Natural killer cell (primary cell): ENCODE data around the gene BLOC1S6. TPM values are rescaled to one million over a fixed set of nuclear protein-coding genes. Genes with fewer than 3 reads are reported as not detected.

Experiments
- ATAC-seq, 3 donors: fragments of 150-1000 bp in 2 of 3; fragments of 200-7000 bp in 1 of 3; cut with Tn5 transposase; 1 replicate in 1 of 3; 2 replicates in 2 of 3; pipeline ENCODE4 v1.10.0; 2021; ENCODE audit warnings: mild to moderate bottlenecking in 2 of 3, moderate library complexity in 2 of 3
- DNase-seq, 2 donors: peaks; one replicate each; pipeline versions ENCODE4 v3.0.0 to v3.0.0-alpha.2; 2013 to 2021; ENCODE audit warnings: mixed read lengths in 1 of 2
- H3K27ac ChIP-seq: one replicate; pipeline ENCODE4 v1.5.1; 2013; ENCODE audit warnings: mild to moderate bottlenecking, low read length
- H3K27me3 ChIP-seq: one replicate; pipeline ENCODE4 v1.6.1; 2013; ENCODE audit warnings: low read length; ENCODE audit not compliant: control insufficient read depth, insufficient read depth
- H3K36me3 ChIP-seq: one replicate; pipeline ENCODE4 v1.6.1; 2013; ENCODE audit warnings: low read length; ENCODE audit not compliant: control insufficient read depth, insufficient read depth
- H3K4me1 ChIP-seq: one replicate; pipeline ENCODE4 v1.6.1; 2013; ENCODE audit warnings: low read length; ENCODE audit not compliant: control insufficient read depth, insufficient read depth
- H3K4me3 ChIP-seq: one replicate; pipeline ENCODE4 v1.5.1; 2013; ENCODE audit warnings: low read length
- H3K9me3 ChIP-seq: one replicate; pipeline ENCODE4 v1.6.1; 2013; ENCODE audit warnings: low read length; ENCODE audit not compliant: control insufficient read depth, insufficient read depth
- H3K27ac Mint-ChIP-seq, 2 donors: one replicate each; pipeline ENCODE4 v1.8.0; 2022; ENCODE audit warnings: mild to moderate bottlenecking in 2 of 2, mixed read lengths in 2 of 2, moderate library complexity in 1 of 2
- H3K27me3 Mint-ChIP-seq, 2 donors: one replicate each; pipeline ENCODE4 v1.8.0; 2022; ENCODE audit warnings: low read depth in 2 of 2, mixed read lengths in 2 of 2
- H3K36me3 Mint-ChIP-seq: one replicate; pipeline ENCODE4 v1.8.0; 2022; ENCODE audit warnings: mixed read lengths
- H3K4me1 Mint-ChIP-seq, 2 donors: one replicate each; pipeline ENCODE4 v1.8.0; 2022; ENCODE audit warnings: mixed read lengths in 2 of 2
- H3K4me3 Mint-ChIP-seq: one replicate; pipeline ENCODE4 v1.8.0; 2022; ENCODE audit warnings: mild to moderate bottlenecking, moderate library complexity, mixed read lengths
- H3K9me3 Mint-ChIP-seq, 2 donors: one replicate each; pipeline ENCODE4 v1.8.0; 2022; ENCODE audit warnings: mixed read lengths in 2 of 2
- CTCF ChIP-seq: fragments of 200-600 bp; IDR thresholded peaks from one replicate; pipeline ENCODE4 v1.8.0; 2022; ENCODE audit warnings: antibody characterized with exemption
- WGBS: methylation state at CpG from one replicate; pipeline ENCODE4 v1.1.7; 2013; ENCODE audit warnings: missing lambda C conversion rate; ENCODE audit not compliant: insufficient coverage; 5-methylcytosine and 5-hydroxymethylcytosine counted together
- intact Hi-C: fragments of 100-400 bp; cut with micrococcal nuclease; formaldehyde crosslinking; loops from one replicate; pipeline ENCODE4 v1.14.2; 2022
- total RNA-seq, 4 donors: library from RNA; stranded (reverse); fragments of 120-200 nt in 1 of 4; gene quantifications; one replicate each; pipeline versions ENCODE4 v1.2.3 to v1.2.4, GENCODE V29; 2013 to 2022

BLOC1S6 gene
- total RNA-seq, 3 donors from 2014 or later (not counting 1 experiment from before 2014, with no cell fraction given) = 63.4 to 81.3 (median 65.6) TPM

GRCh38 chr15:45616901-45617323, 29.7 kb downstream of the BLOC1S6 start:
- ATAC-seq = no peak

GRCh38 chr15:45618813-45619212, 31.6 kb downstream of the BLOC1S6 start:
- Mint-ChIP-seq H3K27me3 (no peaks in the 10 kb centered on the region), H3K36me3 (no peaks in the 10 kb centered on the region), H3K4me3 (no peak overlapping the region), H3K9me3 (no peaks in the 10 kb centered on the region), H3K27ac (no peak overlapping the region), H3K4me1 (no peaks in the 10 kb centered on the region)
- DNase-seq (no peak), ATAC-seq (peak in 1 of 3 donors; percentile 47)
- no peak overlapping the region for H3K27ac ChIP-seq
- no peak for TF ChIP-seq CTCF
- 89% methylated on average over 5 of the region's 5 CpGs for WGBS
- no peaks in the 10 kb centered on the region for H3K27me3 ChIP-seq
- intact Hi-C loops = no loop called here
- no peaks in the 10 kb centered on the region for H3K4me1 ChIP-seq
- no peaks in the 10 kb centered on the region for H3K36me3 ChIP-seq
- H3K4me3 ChIP-seq = no peak overlapping the region
- no peaks in the 10 kb centered on the region for H3K9me3 ChIP-seq

More at GRCh38 chr15:45616901-45617323, 29.7 kb downstream of the BLOC1S6 start:
- no peaks in the 10 kb centered on the region for H3K27me3 Mint-ChIP-seq
- H3K9me3 Mint-ChIP-seq = no peaks in the 10 kb centered on the region
- intact Hi-C loops = no loop called here
- no peaks in the 10 kb centered on the region for H3K9me3 ChIP-seq
- no peaks in the 10 kb centered on the region for H3K4me1 ChIP-seq
- no peak overlapping the region for H3K4me3 Mint-ChIP-seq
- H3K4me1 Mint-ChIP-seq = no peaks in the 10 kb centered on the region
- H3K36me3 Mint-ChIP-seq = no peaks in the 10 kb centered on the region
- H3K36me3 ChIP-seq = no peaks in the 10 kb centered on the region
- TF ChIP-seq CTCF = no peak
- no peak overlapping the region for H3K4me3 ChIP-seq
- DNase-seq = no peak
- 96% methylated on average over 3 of the region's 3 CpGs for WGBS
- no peak overlapping the region for H3K27ac ChIP-seq
- H3K27ac Mint-ChIP-seq = no peak overlapping the region
- no peaks in the 10 kb centered on the region for H3K27me3 ChIP-seq

GRCh38 chr15:45628136-45628535, 41.0 kb downstream of the BLOC1S6 start:
- ATAC-seq = no peak
- H3K27me3 Mint-ChIP-seq = peaks cover 2 to 5% of the 10 kb centered on the region in 2 donors
- no peak for DNase-seq
- Histone ChIP-seq H3K4me1 (no peaks in the 10 kb centered on the region), H3K4me3 (no peak overlapping the region), H3K27ac (no peak overlapping the region), H3K9me3 (peaks cover 11% of the 10 kb centered on the region), H3K36me3 (no peaks in the 10 kb centered on the region), H3K27me3 (no peaks in the 10 kb centered on the region)
- H3K4me1 Mint-ChIP-seq = no peaks in the 10 kb centered on the region
- intact Hi-C loops = no loop called here
- TF ChIP-seq CTCF = no peak
- WGBS = 90% methylated on average over 7 of the region's 7 CpGs
- peaks cover 17% of the 10 kb centered on the region for H3K36me3 Mint-ChIP-seq
- no peak overlapping the region for H3K4me3 Mint-ChIP-seq
- H3K27ac Mint-ChIP-seq = no peak overlapping the region
- peaks cover 4 to 10% of the 10 kb centered on the region in 2 donors for H3K9me3 Mint-ChIP-seq
